Measurements from ENCODE around the gene AASDH.

Gene AASDH

GRCh38 chr4:56387023-56388001 lies at the start of gene AASDH:
AASDH (minus strand) TSS chr4:56387491; CDS start chr4:56384299, 3,192 bp downstream.
- H3K9me3 ChIP-seq (ENCODE audit: insufficient read depth, low read depth, low read length), result no peaks in the 10 kb centered on the region

GRCh38 chr4:56435140-56435926 lies 48.0 kb upstream of the AASDH start, which contains the start of gene PPAT:
PPAT (minus strand) TSS chr4:56435615; CDS start chr4:56435477, 138 bp downstream.
- no peaks in the 10 kb centered on the region for H3K9me3 ChIP-seq (ENCODE audit: insufficient read depth, low read depth, low read length)
- peaks cover 91% of the 10 kb centered on the region for H3K79me2 ChIP-seq (ENCODE audit: insufficient read depth, low read length)
- no peak for TF ChIP-seq EZH2phosphoT487 (IDR thresholded peaks at IDR 0.05; ENCODE audit: borderline replicate concordance)
- no peak for TF ChIP-seq CTCF (conservative IDR thresholded peaks at IDR 0.05; ENCODE audit: low read length)
- H3K36me3 ChIP-seq (ENCODE audit: insufficient read depth, low read length), result no peaks in the 10 kb centered on the region
- peaks cover 62% of the 10 kb centered on the region for H4K20me1 ChIP-seq (ENCODE audit: insufficient read depth, low read length, poor library complexity, severe bottlenecking)
- H3K9me2 ChIP-seq (replicated peaks; ENCODE audit: low read depth, low read length), result no peaks in the 10 kb centered on the region
- H3K4me1 ChIP-seq (ENCODE audit: insufficient read depth, low read length, poor library complexity, severe bottlenecking), result peaks cover 47% of the 10 kb centered on the region
- H3K27me3 ChIP-seq (ENCODE audit: insufficient read depth, low read length, poor library complexity, severe bottlenecking), result peaks cover 4% of the 10 kb centered on the region
- H3K9ac ChIP-seq (ENCODE audit: low read depth, low read length, poor library complexity, severe bottlenecking), result peak within 1 kb of the TSS; percentile 95
- no peaks in the 10 kb centered on the region for H3F3A ChIP-seq (ENCODE audit: low read depth)
- peak within 1 kb of the TSS; percentile 91 for H3K4me3 ChIP-seq (ENCODE audit: low read length, poor library complexity, severe bottlenecking)
- peak within 1 kb of the TSS; percentile 90 for H2AFZ ChIP-seq (ENCODE audit: low read length)
- peak within 1 kb of the TSS; percentile 95 for H3K4me2 ChIP-seq (ENCODE audit: low read depth, low read length, poor library complexity, severe bottlenecking)

More at GRCh38 chr4:56387023-56388001, at the start of gene AASDH:
- Histone ChIP-seq H3K4me1 (ENCODE audit: insufficient read depth, low read length, poor library complexity, severe bottlenecking) (peaks cover 35% of the 10 kb centered on the region), H3K79me2 (ENCODE audit: insufficient read depth, low read length) (peaks cover 27% of the 10 kb centered on the region), H3K36me3 (ENCODE audit: insufficient read depth, low read length) (no peaks in the 10 kb centered on the region), H3K4me2 (ENCODE audit: low read depth, low read length, poor library complexity, severe bottlenecking) (peak within 1 kb of the TSS; percentile 96), H2AFZ (ENCODE audit: low read length) (peak within 1 kb of the TSS; percentile 91), H3K9ac (ENCODE audit: low read depth, low read length, poor library complexity, severe bottlenecking) (peak within 1 kb of the TSS; percentile 83), H3K27me3 (ENCODE audit: insufficient read depth, low read length, poor library complexity, severe bottlenecking) (no peaks in the 10 kb centered on the region), H4K20me1 (ENCODE audit: insufficient read depth, low read length, poor library complexity, severe bottlenecking) (no peaks in the 10 kb centered on the region), H3F3A (ENCODE audit: low read depth) (0 out of 2 replicates have a peak, but pooled peaks cover 4% of the 10 kb centered on the region), H3K4me3 (ENCODE audit: low read length, poor library complexity, severe bottlenecking) (peak within 1 kb of the TSS; percentile 83), H3K9me2 (replicated peaks; ENCODE audit: low read depth, low read length) (no peaks in the 10 kb centered on the region)
- no peak for TF ChIP-seq EZH2phosphoT487 (IDR thresholded peaks at IDR 0.05; ENCODE audit: borderline replicate concordance)
- no peak for TF ChIP-seq CTCF (conservative IDR thresholded peaks at IDR 0.05; ENCODE audit: low read length)

GRCh38 chr4:56434599-56435139 lies 47.4 kb upstream of the AASDH start:
- Histone ChIP-seq H3K9me3 (ENCODE audit: insufficient read depth, low read depth, low read length) (no peaks in the 10 kb centered on the region), H3K9ac (ENCODE audit: low read depth, low read length, poor library complexity, severe bottlenecking) (peak overlapping the region; percentile 95), H3K27me3 (ENCODE audit: insufficient read depth, low read length, poor library complexity, severe bottlenecking) (peaks cover 4% of the 10 kb centered on the region), H3K36me3 (ENCODE audit: insufficient read depth, low read length) (no peaks in the 10 kb centered on the region), H2AFZ (ENCODE audit: low read length) (peak overlapping the region; percentile 80), H3K4me2 (ENCODE audit: low read depth, low read length, poor library complexity, severe bottlenecking) (peak overlapping the region; percentile 94), H4K20me1 (ENCODE audit: insufficient read depth, low read length, poor library complexity, severe bottlenecking) (peaks cover 62% of the 10 kb centered on the region), H3F3A (ENCODE audit: low read depth) (no peaks in the 10 kb centered on the region), H3K9me2 (replicated peaks; ENCODE audit: low read depth, low read length) (no peaks in the 10 kb centered on the region), H3K4me3 (ENCODE audit: low read length, poor library complexity, severe bottlenecking) (peak overlapping the region; percentile 91), H3K79me2 (ENCODE audit: insufficient read depth, low read length) (peaks cover 91% of the 10 kb centered on the region), H3K4me1 (ENCODE audit: insufficient read depth, low read length, poor library complexity, severe bottlenecking) (peaks cover 49% of the 10 kb centered on the region)
- no peak for TF ChIP-seq CTCF (conservative IDR thresholded peaks at IDR 0.05; ENCODE audit: low read length)

Data from Loucy (cell line).